DMS114 treated with DMSO at 0.1 percent for 48 hours (cell line): ENCODE results near the gene IL36RN.

Source experiments
- DNase-seq: peaks from one replicate; lab custom pipeline; 2025; ENCODE audit not compliant: unreplicated experiment; lab: John Stamatoyannopoulos, UW

The IL36RN gene

GRCh38 chr2:113058998-113059960 lies at the start of gene IL36RN:
Gene IL36RN (plus strand): TSS chr2:113059198. CDS start chr2:113059439, 241 bp downstream.
- DNase-seq, result no peak

DNA sequence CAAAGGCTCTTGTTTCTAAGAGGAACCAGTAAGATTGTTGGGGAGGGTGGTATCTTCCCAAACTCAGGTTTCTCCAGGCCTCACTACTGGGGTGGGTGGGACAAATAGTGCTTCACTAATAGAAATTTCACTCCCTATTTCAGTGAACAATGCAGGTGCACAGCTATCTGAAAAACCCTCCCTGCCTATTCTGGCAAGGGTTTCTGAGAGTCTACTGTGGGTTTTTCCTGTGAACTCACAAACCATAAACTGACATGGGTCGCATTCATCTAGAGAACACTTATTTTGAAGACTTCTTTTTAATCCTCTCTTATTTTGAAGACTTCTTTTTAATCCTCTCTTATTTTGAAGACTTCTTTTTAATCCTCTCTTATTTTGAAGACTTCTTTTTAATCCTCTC lies 49.4 kb upstream of the IL36RN start:
- no peak for DNase-seq

DNA sequence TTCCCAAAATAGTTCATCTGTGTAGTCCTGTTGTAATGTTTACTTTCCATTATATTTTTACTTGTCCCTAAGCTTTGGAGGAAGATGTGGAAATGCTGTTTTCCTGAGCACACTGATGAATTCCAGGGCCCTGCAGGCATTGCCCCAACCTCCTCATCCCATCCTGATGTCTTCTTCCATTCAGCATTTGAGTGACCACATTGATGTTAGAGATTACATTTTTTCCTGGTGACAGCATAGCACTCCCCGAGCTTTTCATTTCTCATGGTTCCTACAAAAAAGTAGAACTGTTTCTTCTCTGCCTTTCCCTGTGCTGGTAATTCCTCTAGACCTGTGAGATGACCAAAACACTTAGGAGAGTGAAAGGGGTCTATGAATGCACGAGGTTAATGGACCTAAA lies 48.9 kb upstream of the IL36RN start:
- no peak for DNase-seq

DNA sequence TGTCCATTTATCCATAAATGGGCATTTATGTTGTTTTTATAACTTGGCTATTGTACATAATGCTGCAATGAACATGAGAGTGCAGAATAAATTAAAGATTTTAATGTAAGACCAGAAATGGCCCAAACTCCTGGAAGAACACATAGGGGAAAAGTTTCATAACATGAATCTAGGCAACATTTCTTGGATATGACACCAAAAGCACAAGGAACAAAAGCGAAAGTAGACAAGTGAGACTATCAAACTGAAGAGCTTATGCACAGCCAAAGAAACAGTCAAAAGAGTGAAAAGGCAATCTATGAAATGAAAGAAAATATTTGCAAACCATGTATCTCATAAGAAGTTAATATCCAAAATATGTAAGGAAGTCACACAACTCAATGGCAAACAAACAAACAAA lies 47.9 kb upstream of the IL36RN start:
- DNase-seq, result no peak

GRCh38 chr2:113012436-113013335 lies 46.3 kb upstream of the IL36RN start:
- no peak for DNase-seq

DNA sequence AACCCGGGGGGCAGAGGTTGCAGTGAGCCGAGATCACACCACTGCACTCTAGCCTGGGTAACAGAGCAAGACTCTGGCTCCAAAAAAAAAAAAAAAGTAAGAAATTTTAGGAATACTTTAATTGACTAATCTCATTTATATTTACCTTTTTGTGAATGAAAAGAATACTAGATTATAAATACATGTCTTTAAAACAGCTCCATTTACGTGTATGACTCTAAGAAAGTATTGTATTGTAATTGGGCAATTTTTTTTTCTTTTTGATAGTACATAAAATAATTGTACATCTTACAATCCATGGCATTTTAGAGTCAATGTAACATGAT lies 45.7 kb upstream of the IL36RN start:
- no peak for DNase-seq

DNA sequence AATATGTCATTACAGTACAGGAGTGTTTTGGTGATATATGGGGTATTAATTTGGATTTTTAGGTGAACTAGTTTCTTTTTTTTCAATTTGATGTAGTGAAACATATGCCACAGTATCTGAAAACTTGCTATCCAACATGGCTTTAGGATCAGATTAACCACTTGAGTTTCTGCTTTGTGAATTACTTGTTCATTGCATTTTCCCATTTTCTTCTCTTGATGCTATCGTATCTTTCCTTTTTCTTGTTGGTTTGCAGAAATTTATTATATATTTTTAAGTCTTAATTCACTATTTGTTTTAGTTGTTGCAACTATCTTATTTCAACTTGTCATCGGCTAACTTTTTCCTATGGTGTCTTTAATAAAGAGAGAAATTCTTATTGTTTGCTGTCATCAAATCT lies 44.9 kb upstream of the IL36RN start:
- DNase-seq, result no peak

GRCh38 chr2:113015042-113015441 lies 44.0 kb upstream of the IL36RN start:
- DNase-seq, result no peak

DNA sequence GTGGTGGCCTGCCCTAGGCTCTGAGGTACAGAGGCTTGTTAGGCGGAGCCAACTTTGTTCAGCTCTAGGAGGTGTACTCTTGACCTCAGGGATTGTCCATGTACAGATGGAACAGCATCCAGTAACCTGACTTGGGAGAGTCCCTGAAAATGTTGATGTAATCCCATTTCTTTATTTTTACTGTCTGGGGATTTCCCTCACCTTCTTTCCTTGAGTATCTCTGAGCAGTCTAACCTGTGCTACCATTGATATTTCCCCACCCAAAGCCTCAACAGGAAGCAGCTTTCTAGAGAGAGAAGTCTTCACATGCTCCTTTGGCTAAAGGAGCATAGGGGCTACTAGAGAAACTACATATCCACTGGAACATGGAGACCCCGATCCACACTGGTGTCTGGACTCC lies 43.3 kb upstream of the IL36RN start:
- DNase-seq, result no peak

- no peak for DNase-seq
These were observed 40.5 kb upstream of the IL36RN start for GRCh38 chr2:113018509-113018908.

- no peak for DNase-seq
These were observed 37.7 kb upstream of the IL36RN start for GRCh38 chr2:113021312-113021711.

DNA sequence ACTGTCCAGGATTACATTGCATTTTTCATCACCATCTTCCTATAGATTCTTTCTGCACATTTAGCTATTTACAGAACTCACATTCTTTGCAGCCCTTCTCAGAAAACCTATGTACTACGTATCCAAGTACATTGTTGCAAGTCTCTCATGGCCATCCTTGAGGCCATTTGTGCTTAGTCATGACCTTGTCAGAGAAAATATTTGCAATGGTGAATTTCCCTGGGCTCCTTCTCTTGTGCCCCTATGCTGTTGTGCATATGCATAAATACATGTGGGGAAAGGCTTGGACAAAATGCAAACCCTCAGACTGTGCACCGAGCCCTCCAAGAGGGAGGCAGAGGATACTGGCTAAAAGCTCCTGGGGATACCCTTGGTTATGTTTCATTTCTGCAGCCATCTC lies 34.2 kb upstream of the IL36RN start:
- DNase-seq, result no peak

DNA sequence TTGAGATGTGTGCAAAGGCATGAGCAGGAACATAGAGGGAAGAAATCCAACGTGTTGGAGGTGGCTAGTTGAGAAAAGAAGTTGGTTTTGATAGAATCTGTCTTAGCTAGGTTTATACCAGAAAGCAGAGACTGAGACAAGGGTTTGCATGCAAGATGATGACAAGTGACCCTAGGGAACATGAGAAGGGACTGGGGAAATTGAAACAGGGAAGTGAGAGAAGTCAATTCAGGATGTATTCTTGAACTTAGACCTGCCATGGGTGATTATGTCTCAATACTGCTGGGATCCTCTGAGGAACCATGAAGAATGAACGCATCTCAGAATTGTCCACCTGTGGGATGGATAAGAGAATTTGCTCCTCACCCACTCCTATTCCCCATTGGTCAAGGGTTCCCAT lies 33.3 kb upstream of the IL36RN start:
- DNase-seq, result no peak

DNA sequence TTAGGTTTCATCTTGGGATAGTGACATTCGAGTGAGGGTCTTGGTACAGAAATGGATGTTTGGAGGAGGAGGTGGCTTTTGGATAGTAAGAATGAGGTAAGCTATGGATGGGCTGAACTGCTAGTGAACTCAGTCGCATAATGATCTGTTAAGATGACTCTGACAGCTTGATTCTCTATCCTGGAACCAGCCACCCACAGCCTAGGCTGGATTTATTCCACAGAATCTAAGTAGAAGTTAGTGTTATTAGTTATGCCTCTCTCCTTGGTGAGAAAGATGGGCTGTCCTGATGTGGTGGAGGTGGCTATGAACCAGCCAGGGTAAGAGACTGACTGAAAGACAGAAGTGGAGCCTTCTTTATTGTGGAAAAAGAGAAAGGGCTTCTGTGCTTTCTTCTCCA lies 31.3 kb upstream of the IL36RN start:
- no peak for DNase-seq

GRCh38 chr2:113028112-113028511 lies 30.9 kb upstream of the IL36RN start:
- DNase-seq, result no peak

GRCh38 chr2:113032737-113033136 lies 26.3 kb upstream of the IL36RN start:
- no peak for DNase-seq

- no peak for DNase-seq
These were observed 25.0 kb upstream of the IL36RN start for GRCh38 chr2:113034016-113034415.

- no peak for DNase-seq
These were observed 22.2 kb upstream of the IL36RN start for GRCh38 chr2:113036763-113037162.

GRCh38 chr2:113038291-113038690 lies 20.7 kb upstream of the IL36RN start:
- DNase-seq, result no peak

- no peak for DNase-seq
These were observed 19.8 kb upstream of the IL36RN start for GRCh38 chr2:113039158-113039557.

DNA sequence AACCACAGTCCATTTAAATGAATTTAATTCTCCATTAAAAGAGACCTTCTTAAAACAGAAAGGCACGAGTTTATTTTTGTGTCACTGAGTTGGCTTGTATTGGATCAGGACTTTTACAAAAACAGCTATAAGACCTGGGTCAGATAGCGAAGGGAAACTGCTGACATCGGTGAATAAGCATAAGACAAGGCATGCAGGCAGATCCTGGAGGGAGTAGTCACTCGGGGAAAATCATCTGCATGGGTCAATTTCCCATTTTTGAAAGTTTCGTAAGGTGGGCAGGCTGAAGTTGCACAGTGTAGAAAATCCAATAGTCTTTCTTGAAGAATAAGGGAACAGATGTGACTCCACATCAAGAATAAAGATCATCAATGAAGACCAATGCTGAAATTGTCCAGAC lies 19.3 kb upstream of the IL36RN start:
- DNase-seq, result no peak

GRCh38 chr2:113041871-113042270 lies 17.1 kb upstream of the IL36RN start:
- no peak for DNase-seq
